ENCODE measurements around the gene DHX15. TPM values are rescaled to one million over a fixed set of nuclear protein-coding genes. Genes with fewer than 3 reads are reported as not detected.

The DHX15 gene
- total and polyA plus RNA-seq, 2 experiments from 2014 or later = 226 to 372 TPM

DNA sequence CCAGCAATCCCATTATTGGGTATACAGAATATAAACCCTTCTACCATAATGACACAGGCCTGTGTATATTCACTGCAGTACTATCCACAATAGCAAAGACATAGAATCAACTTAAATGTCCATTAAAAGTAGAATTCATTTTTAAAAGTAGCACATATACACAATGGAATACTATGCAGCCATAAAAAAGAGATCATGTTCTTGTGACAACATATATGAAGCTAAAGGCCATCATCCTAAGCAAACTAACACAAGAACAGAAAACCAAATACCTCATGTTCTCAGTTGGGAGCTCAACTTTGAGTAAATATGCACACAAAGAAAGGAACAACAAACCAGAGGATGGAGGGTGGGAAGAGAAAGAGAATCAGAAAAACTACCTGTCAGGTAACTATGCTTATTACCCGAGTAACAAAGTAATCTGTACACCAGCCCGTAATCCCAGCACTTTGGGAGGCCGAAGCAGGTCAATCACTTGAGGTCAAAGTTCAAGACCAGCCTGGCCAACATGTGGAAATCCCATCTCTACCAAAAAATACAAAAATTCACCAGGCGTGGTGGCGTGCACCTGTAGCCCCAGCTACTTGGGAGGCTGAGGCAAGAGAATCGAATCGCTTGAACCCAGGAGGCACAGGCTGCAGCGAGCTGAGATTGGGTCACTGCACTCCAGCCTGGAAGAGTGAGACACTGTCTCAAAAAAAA, 22.8 kb downstream of the DHX15 start (continued):
- TF ChIP-seq, protein P1, sequence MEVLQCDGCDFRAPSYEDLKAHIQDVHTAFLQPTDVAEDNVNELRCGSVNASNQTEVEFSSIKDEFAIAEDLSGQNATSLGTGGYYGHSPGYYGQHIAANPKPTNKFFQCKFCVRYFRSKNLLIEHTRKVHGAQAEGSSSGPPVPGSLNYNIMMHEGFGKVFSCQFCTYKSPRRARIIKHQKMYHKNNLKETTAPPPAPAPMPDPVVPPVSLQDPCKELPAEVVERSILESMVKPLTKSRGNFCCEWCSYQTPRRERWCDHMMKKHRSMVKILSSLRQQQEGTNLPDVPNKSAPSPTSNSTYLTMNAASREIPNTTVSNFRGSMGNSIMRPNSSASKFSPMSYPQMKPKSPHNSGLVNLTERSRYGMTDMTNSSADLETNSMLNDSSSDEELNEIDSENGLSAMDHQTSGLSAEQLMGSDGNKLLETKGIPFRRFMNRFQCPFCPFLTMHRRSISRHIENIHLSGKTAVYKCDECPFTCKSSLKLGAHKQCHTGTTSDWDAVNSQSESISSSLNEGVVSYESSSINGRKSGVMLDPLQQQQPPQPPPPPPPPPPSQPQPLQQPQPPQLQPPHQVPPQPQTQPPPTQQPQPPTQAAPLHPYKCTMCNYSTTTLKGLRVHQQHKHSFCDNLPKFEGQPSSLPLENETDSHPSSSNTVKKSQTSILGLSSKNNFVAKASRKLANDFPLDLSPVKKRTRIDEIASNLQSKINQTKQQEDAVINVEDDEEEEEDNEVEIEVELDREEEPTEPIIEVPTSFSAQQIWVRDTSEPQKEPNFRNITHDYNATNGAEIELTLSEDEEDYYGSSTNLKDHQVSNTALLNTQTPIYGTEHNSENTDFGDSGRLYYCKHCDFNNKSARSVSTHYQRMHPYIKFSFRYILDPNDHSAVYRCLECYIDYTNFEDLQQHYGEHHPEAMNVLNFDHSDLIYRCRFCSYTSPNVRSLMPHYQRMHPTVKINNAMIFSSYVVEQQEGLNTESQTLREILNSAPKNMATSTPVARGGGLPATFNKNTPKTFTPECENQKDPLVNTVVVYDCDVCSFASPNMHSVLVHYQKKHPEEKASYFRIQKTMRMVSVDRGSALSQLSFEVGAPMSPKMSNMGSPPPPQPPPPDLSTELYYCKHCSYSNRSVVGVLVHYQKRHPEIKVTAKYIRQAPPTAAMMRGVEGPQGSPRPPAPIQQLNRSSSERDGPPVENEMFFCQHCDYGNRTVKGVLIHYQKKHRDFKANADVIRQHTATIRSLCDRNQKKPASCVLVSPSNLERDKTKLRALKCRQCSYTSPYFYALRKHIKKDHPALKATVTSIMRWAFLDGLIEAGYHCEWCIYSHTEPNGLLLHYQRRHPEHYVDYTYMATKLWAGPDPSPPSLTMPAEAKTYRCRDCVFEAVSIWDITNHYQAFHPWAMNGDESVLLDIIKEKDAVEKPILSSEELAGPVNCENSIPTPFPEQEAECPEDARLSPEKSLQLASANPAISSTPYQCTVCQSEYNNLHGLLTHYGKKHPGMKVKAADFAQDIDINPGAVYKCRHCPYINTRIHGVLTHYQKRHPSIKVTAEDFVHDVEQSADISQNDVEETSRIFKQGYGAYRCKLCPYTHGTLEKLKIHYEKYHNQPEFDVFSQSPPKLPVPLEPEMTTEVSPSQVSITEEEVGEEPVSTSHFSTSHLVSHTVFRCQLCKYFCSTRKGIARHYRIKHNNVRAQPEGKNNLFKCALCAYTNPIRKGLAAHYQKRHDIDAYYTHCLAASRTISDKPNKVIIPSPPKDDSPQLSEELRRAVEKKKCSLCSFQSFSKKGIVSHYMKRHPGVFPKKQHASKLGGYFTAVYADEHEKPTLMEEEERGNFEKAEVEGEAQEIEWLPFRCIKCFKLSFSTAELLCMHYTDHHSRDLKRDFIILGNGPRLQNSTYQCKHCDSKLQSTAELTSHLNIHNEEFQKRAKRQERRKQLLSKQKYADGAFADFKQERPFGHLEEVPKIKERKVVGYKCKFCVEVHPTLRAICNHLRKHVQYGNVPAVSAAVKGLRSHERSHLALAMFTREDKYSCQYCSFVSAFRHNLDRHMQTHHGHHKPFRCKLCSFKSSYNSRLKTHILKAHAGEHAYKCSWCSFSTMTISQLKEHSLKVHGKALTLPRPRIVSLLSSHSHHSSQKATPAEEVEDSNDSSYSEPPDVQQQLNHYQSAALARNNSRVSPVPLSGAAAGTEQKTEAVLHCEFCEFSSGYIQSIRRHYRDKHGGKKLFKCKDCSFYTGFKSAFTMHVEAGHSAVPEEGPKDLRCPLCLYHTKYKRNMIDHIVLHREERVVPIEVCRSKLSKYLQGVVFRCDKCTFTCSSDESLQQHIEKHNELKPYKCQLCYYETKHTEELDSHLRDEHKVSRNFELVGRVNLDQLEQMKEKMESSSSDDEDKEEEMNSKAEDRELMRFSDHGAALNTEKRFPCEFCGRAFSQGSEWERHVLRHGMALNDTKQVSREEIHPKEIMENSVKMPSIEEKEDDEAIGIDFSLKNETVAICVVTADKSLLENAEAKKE (CRISPR knock-in tag; IDR thresholded peaks at IDR 0.05) = no peak
- no peak for TF ChIP-seq EZH2phosphoT487 (IDR thresholded peaks at IDR 0.05; ENCODE audit: unreplicated experiment)
- no peak for TF ChIP-seq NANOG (IDR thresholded peaks at IDR 0.05; ENCODE audit: borderline replicate concordance)
- TF ChIP-seq STAT1 (IDR thresholded peaks at IDR 0.05; ENCODE audit: unreplicated experiment) = no peak
- TF ChIP-seq EZH2 (IDR thresholded peaks at IDR 0.05; ENCODE audit: low read depth, unreplicated experiment) = no peak
- TF ChIP-seq, protein P2, sequence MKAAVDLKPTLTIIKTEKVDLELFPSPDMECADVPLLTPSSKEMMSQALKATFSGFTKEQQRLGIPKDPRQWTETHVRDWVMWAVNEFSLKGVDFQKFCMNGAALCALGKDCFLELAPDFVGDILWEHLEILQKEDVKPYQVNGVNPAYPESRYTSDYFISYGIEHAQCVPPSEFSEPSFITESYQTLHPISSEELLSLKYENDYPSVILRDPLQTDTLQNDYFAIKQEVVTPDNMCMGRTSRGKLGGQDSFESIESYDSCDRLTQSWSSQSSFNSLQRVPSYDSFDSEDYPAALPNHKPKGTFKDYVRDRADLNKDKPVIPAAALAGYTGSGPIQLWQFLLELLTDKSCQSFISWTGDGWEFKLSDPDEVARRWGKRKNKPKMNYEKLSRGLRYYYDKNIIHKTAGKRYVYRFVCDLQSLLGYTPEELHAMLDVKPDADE (IDR thresholded peaks at IDR 0.05) = no peak

DNA sequence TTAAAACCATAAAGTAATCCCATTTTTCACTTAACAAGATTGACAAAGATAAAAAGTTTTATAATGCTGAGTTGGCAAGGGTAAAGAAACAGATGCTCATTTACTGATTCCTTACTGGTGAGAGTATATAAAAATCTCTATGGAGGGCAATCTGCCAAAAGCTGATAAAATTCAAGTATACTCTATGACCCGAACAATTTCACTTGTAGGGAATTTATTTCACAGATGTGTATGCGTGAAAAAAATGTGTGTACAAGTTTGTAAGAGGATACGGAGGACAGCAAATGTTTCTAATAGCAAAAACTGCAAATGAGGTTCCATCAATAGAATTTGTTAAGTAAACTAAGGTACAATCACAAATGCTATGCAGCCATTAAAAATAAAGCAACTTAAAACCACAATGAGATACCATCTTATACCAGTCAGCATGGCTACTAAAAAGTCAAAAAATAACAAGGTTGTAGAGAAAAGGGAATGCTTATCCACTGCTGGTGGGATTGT, 23.4 kb downstream of the DHX15 start:
- Mint-ChIP-seq H3K36me3 (ENCODE audit: low read depth) (peaks cover 61% of the 10 kb centered on the region), H3K27ac (no peak overlapping the region), H3K4me1 (peaks cover 52% of the 10 kb centered on the region), H3K4me3 (no peak overlapping the region), H3K9me3 (no peaks in the 10 kb centered on the region), H3K27me3 (ENCODE audit: insufficient read depth, low read depth, poor library complexity) (peaks cover 2% of the 10 kb centered on the region)
- H3K27me3 ChIP-seq (ENCODE audit: insufficient read depth) = no peaks in the 10 kb centered on the region
- no peak overlapping the region for H3K4me3 ChIP-seq
- H3K36me3 ChIP-seq (ENCODE audit: insufficient read depth) = no peaks in the 10 kb centered on the region; the same call in 1 of the 2 replicates
- peaks cover 93% of the 10 kb centered on the region for H4K20me1 ChIP-seq (replicated peaks; ENCODE audit: insufficient read depth)
- DNase-seq (ENCODE audit: low spot score) (no peak), ATAC-seq (no peak)
- no peak overlapping the region for H2AFZ ChIP-seq
- no peaks in the 10 kb centered on the region for H3K9me2 ChIP-seq (ENCODE audit: insufficient read depth)
- TF ChIP-seq CREB1 (CRISPR knock-in tag; IDR thresholded peaks at IDR 0.05; ENCODE audit: low read depth) (no peak), POLR2AphosphoS5 (IDR thresholded peaks at IDR 0.05; ENCODE audit: low read depth) (no peak), ZNF114 (CRISPR knock-in tag; IDR thresholded peaks at IDR 0.05) (no peak), STAT1 (IDR thresholded peaks at IDR 0.05; ENCODE audit: unreplicated experiment) (no peak), EZH2phosphoT487 (IDR thresholded peaks at IDR 0.05; ENCODE audit: unreplicated experiment) (no peak), ZNF331 (CRISPR knock-in tag; IDR thresholded peaks at IDR 0.05; ENCODE audit: low read depth) (no peak)
- TF ChIP-seq, protein P3, sequence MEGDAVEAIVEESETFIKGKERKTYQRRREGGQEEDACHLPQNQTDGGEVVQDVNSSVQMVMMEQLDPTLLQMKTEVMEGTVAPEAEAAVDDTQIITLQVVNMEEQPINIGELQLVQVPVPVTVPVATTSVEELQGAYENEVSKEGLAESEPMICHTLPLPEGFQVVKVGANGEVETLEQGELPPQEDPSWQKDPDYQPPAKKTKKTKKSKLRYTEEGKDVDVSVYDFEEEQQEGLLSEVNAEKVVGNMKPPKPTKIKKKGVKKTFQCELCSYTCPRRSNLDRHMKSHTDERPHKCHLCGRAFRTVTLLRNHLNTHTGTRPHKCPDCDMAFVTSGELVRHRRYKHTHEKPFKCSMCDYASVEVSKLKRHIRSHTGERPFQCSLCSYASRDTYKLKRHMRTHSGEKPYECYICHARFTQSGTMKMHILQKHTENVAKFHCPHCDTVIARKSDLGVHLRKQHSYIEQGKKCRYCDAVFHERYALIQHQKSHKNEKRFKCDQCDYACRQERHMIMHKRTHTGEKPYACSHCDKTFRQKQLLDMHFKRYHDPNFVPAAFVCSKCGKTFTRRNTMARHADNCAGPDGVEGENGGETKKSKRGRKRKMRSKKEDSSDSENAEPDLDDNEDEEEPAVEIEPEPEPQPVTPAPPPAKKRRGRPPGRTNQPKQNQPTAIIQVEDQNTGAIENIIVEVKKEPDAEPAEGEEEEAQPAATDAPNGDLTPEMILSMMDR (conservative IDR thresholded peaks at IDR 0.05; ENCODE audit: low read depth in 2 of 2) = no peak
- TF ChIP-seq, protein P4, sequence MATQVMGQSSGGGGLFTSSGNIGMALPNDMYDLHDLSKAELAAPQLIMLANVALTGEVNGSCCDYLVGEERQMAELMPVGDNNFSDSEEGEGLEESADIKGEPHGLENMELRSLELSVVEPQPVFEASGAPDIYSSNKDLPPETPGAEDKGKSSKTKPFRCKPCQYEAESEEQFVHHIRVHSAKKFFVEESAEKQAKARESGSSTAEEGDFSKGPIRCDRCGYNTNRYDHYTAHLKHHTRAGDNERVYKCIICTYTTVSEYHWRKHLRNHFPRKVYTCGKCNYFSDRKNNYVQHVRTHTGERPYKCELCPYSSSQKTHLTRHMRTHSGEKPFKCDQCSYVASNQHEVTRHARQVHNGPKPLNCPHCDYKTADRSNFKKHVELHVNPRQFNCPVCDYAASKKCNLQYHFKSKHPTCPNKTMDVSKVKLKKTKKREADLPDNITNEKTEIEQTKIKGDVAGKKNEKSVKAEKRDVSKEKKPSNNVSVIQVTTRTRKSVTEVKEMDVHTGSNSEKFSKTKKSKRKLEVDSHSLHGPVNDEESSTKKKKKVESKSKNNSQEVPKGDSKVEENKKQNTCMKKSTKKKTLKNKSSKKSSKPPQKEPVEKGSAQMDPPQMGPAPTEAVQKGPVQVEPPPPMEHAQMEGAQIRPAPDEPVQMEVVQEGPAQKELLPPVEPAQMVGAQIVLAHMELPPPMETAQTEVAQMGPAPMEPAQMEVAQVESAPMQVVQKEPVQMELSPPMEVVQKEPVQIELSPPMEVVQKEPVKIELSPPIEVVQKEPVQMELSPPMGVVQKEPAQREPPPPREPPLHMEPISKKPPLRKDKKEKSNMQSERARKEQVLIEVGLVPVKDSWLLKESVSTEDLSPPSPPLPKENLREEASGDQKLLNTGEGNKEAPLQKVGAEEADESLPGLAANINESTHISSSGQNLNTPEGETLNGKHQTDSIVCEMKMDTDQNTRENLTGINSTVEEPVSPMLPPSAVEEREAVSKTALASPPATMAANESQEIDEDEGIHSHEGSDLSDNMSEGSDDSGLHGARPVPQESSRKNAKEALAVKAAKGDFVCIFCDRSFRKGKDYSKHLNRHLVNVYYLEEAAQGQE (IDR thresholded peaks at IDR 0.05; ENCODE audit: unreplicated experiment) = no peak
- no peak overlapping the region for H3K27ac ChIP-seq (ENCODE audit: low read depth)
- peaks cover 100% of the 10 kb centered on the region for H3K79me2 ChIP-seq (replicated peaks; ENCODE audit: insufficient read depth)
- H3K4me2 ChIP-seq = peak overlapping the region; percentile 13; the same call in 1 of the 2 replicates
- H3K4me1 ChIP-seq (ENCODE audit: insufficient read depth) = peaks cover 61% of the 10 kb centered on the region
- 0 out of 2 replicates have a peak, but pooled peaks cover 2% of the 10 kb centered on the region for H3F3A ChIP-seq (replicated peaks; ENCODE audit: low read depth)

Measured in GM23338 (cell line).